GM12891 (cell line): ENCODE data around the gene CDC42BPA.
"Not testable (repeated sequence)": the region's sequence is repeated elsewhere in the genome, so short reads cannot be mapped to it uniquely, and the experiment has no call there.

Source experiments
- DNase-seq: peaks from one replicate; pipeline ENCODE4 v3.0.0; 2011; ENCODE audit warnings: low spot score; ENCODE audit not compliant: insufficient read length
- FAIRE-seq: peaks from 2 replicates; lab custom pipeline; 2011; peaks lifted over from hg19 to GRCh38; lab: Jason Lieb, UNC
- PAX5 ChIP-seq: IDR thresholded peaks from 2 replicates; pipeline ENCODE4 v1.6.1; 2011; ENCODE audit warnings: low read length, moderate library complexity, mild to moderate bottlenecking; ENCODE audit not compliant: insufficient read depth, severe bottlenecking
- POLR2A ChIP-seq: IDR thresholded peaks from 2 replicates; pipeline ENCODE4 v1.6.1; 2011; ENCODE audit warnings: low read depth, low read length, control low read depth
- POLR2AphosphoS5 ChIP-seq: IDR thresholded peaks from 2 replicates; pipeline ENCODE4 v1.6.1; 2011; ENCODE audit warnings: low read depth, low read length, control low read depth
- POU2F2 ChIP-seq: IDR thresholded peaks from 2 replicates; pipeline ENCODE4 v1.6.1; 2011; ENCODE audit warnings: low read depth, mild to moderate bottlenecking, control low read depth, low read length, moderate library complexity
- SPI1 ChIP-seq: IDR thresholded peaks from 2 replicates; pipeline ENCODE4 v1.6.1; 2011; ENCODE audit warnings: low read depth, low read length, control low read depth
- TAF1 ChIP-seq: IDR thresholded peaks from 2 replicates; pipeline ENCODE4 v1.6.1; 2011; ENCODE audit warnings: low read depth, low read length, control low read depth

Gene CDC42BPA

DNA sequence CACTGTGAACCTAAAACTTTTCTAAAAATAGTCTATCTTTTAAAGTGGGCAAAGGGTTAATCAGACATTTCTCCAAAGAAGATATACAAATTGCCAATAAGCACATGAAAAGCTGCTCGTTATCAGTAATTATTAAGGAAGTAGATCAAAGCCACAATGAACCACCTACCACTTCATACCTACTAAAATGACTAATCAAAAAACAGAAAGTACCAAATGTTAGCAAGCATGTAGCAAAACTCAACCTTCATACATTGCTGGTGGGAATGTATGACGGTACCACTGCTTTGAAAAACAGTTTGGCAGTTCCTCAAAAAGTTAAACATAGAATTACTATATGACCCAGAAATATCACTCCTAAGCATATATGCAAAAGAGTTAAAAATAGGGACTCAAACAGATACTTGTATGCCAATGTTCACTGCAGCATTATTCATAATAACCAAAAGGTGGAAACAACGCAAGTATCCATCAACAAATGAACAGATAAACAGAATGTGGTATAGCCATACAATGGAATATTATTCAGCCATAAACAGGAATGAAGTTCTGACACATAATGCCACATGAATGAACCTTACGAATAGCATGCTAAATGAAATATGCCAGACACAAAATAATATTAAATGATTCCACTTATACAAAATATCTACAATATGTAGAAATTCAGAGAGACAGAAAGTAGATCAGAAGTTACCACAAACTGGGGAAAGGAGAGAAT lies 21.1 kb downstream of the CDC42BPA start:
- FAIRE-seq (no peak), DNase-seq (no peak)
- TF ChIP-seq POLR2AphosphoS5 (no peak), POLR2A (no peak), PAX5 (no peak), TAF1 (no peak), SPI1 (no peak), POU2F2 (no peak)

GRCh38 chr1:227295609-227296008 lies 22.7 kb downstream of the CDC42BPA start:
- DNase-seq (no peak), FAIRE-seq (no peak)
- no peak for TF ChIP-seq PAX5
- no peak for TF ChIP-seq POLR2A
- no peak for TF ChIP-seq TAF1
- no peak for TF ChIP-seq POLR2AphosphoS5
- TF ChIP-seq POU2F2, result no peak
- TF ChIP-seq SPI1, result no peak

- TF ChIP-seq POLR2AphosphoS5, result no peak
- TF ChIP-seq POLR2A, result no peak
- no peak for TF ChIP-seq SPI1
- no peak for TF ChIP-seq PAX5
- no peak for DNase-seq
- no peak for FAIRE-seq
Measured at GRCh38 chr1:227285745-227286144, 32.5 kb downstream of the CDC42BPA start.

- no peak for DNase-seq
- FAIRE-seq, result no peak
- no peak for TF ChIP-seq SPI1
- TF ChIP-seq POLR2A, result no peak
- TF ChIP-seq TAF1, result no peak
- no peak for TF ChIP-seq PAX5
- TF ChIP-seq POU2F2, result no peak
- no peak for TF ChIP-seq POLR2AphosphoS5
Measured at GRCh38 chr1:227281371-227281770, 36.9 kb downstream of the CDC42BPA start.

GRCh38 chr1:227280836-227281235 lies 37.5 kb downstream of the CDC42BPA start:
- no peak for FAIRE-seq
- no peak for TF ChIP-seq TAF1
- TF ChIP-seq POU2F2, result no peak
- TF ChIP-seq POLR2A, result no peak
- no peak for TF ChIP-seq POLR2AphosphoS5
- no peak for TF ChIP-seq SPI1
- no peak for TF ChIP-seq PAX5
- DNase-seq, result no peak

DNA sequence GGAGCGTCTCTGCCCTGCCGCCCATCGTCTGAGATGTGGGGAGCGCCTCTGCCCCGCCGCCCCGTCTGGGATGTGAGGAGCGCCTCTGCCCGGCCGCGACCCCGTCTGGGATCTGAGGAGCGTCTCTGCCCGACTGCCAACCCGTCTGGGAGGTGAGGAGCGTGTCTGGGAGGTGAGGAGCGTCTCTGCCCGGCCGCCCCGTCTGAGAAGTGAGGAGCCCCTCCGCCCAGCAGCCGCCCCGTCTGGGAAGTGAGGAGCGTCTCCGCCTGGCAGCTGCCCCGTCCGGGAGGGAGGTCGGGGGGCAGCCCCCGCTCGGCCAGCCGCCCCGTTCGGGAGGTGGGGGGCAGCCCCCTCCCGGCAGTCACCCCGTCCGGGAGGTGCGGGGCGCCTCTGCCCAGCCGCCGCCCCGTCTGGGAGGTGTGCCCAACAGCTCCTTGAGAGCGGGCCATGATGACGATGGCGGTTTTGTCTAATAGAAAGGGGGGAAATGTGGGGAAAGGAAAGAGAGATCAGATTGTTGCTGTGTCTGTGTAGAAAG lies 42.1 kb downstream of the CDC42BPA start:
- DNase-seq, FAIRE-seq: not testable (repeated sequence)

DNA sequence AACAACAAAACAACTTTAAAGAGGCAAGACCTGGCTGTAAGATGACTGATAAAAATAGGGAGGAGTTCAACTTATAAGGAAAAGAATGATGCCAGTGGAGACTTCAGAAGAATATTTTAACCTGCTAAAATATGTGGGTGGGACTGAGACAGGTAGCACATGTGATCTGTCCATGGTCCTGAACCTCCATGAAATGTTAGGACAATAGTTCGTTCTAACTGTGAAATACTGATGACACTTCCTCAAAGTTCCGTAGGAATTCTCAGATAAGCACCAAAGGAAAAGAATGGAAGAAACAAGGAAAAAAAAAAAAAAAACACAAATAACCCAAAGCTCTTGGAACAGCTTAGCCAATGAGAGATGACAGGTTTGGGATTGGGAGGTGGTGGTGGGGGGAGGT lies 44.7 kb downstream of the CDC42BPA start:
- TF ChIP-seq POU2F2 (no peak), SPI1 (no peak), POLR2AphosphoS5 (no peak), TAF1 (no peak), PAX5 (no peak), POLR2A (no peak)
- no peak for FAIRE-seq
- DNase-seq, result no peak

- FAIRE-seq, result no peak
- no peak for TF ChIP-seq POLR2A
- TF ChIP-seq TAF1, result no peak
- no peak for TF ChIP-seq SPI1
- TF ChIP-seq POU2F2, result no peak
- TF ChIP-seq PAX5, result no peak
- TF ChIP-seq POLR2AphosphoS5, result no peak
- no peak for DNase-seq
Measured at GRCh38 chr1:227272428-227272827, 45.9 kb downstream of the CDC42BPA start.

- no peak for TF ChIP-seq POLR2AphosphoS5
- no peak for TF ChIP-seq POU2F2
- no peak for TF ChIP-seq SPI1
- no peak for TF ChIP-seq POLR2A
- TF ChIP-seq PAX5, result no peak
- TF ChIP-seq TAF1, result no peak
- FAIRE-seq (no peak), DNase-seq (no peak)
Measured at GRCh38 chr1:227270554-227270953, 47.7 kb downstream of the CDC42BPA start.

DNA sequence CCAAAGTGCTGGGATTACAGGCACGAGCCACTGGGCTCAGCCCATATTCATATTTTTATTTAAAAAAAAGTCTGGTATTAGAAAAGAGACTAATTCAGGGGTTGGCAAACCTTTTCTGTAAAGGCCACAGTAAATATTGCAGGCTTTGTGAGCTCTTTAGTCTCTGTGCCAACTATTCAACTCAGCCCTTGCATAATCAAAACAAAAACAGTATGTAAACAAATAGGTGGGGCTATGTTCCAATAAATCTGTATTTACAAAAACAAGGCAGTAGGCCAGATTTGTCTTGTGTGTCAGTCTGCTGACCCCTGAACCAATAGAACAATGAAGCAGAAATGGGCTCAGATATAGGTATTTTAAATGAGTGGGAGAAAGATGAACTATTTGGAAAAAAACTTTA lies 49.3 kb downstream of the CDC42BPA start:
- no peak for FAIRE-seq
- DNase-seq, result no peak

More for the DNA sequence above, 49.3 kb downstream of the CDC42BPA start:
- TF ChIP-seq POU2F2, result no peak
